H1 (cell line): ENCODE results near the gene GINS3. TPM values are rescaled to one million over a fixed set of nuclear protein-coding genes. Genes with fewer than 3 reads are reported as not detected.
A peak's percentile ranks its signal among the peaks of the same experiment; 100 is the strongest.

Experiments
- CTCF ChIA-PET: fragments of 300-600 bp; sonication (Branson Sonifier 250); formaldehyde crosslinking; loops from one replicate; lab custom pipeline; 2021; ENCODE audit not compliant: partially characterized antibody; lab: Charles Lee
- POLR2A ChIA-PET: fragments of 300-600 bp; sonication (Branson Sonifier 250); formaldehyde crosslinking; loops from one replicate; lab custom pipeline; 2021; ENCODE audit warnings: inconsistent platforms; ENCODE audit not compliant: partially characterized antibody; lab: Charles Lee
- DNase-seq, 2 experiments: peaks; one replicate each; pipeline versions ENCODE4 v3.0.0 to v3.0.0-alpha.2; 2010 to 2022; ENCODE audit warnings: low spot score in 2 of 2, low read depth in 1 of 2, mixed read lengths in 1 of 2
- FAIRE-seq: peaks from 2 replicates; lab custom pipeline; 2011; peaks lifted over from hg19 to GRCh38; lab: Jason Lieb, UNC
- H2AFZ ChIP-seq: 2 replicates; pipeline ENCODE4 v1.8.1; 2012; ENCODE audit warnings: low read length, inconsistent platforms
- H2AK5ac ChIP-seq: 2 replicates; pipeline ENCODE4 v1.6.1; 2013; ENCODE audit warnings: low read depth, low read length
- H2BK120ac ChIP-seq: replicated peaks from 2 replicates; pipeline ENCODE3; 2013; ENCODE audit warnings: low read depth, low read length, inconsistent platforms
- H2BK12ac ChIP-seq: 2 replicates; pipeline ENCODE4 v1.6.1; 2013; ENCODE audit warnings: low read depth, low read length
- H2BK15ac ChIP-seq: 2 replicates; pipeline ENCODE4 v1.6.1; 2013; ENCODE audit warnings: low read length
- H2BK20ac ChIP-seq: 2 replicates; pipeline ENCODE4 v1.6.1; 2013; ENCODE audit warnings: low read length
- H2BK5ac ChIP-seq: 2 replicates; pipeline ENCODE4 v1.6.1; 2013; ENCODE audit warnings: low read depth, low read length
- H3K14ac ChIP-seq: 2 replicates; pipeline ENCODE4 v1.6.1; 2013; ENCODE audit warnings: inconsistent platforms; ENCODE audit not compliant: insufficient read length
- H3K18ac ChIP-seq: 2 replicates; pipeline ENCODE4 v1.6.1; 2013; ENCODE audit warnings: low read length; ENCODE audit errors: extremely low read depth
- H3K23ac ChIP-seq: 2 replicates; pipeline ENCODE4 v1.6.1; 2013; ENCODE audit warnings: inconsistent platforms; ENCODE audit not compliant: insufficient read length
- H3K23me2 ChIP-seq: 2 replicates; pipeline ENCODE4 v1.6.1; 2013; ENCODE audit warnings: low read depth, low read length
- H3K27ac ChIP-seq: 2 replicates; pipeline ENCODE4 v1.6.1; 2011; ENCODE audit warnings: low read depth, low read length, inconsistent platforms
- H3K27me3 ChIP-seq, 4 experiments: replicated peaks in 1 of 4; 1 replicate in 1 of 4; 2 replicates in 3 of 4; pipeline versions ENCODE4 v1.6.1 to v1.8.1; 2011 to 2013; ENCODE audit warnings: low read length in 3 of 4, mild to moderate bottlenecking in 3 of 4, inconsistent platforms in 2 of 4, mixed read lengths in 2 of 4, moderate library complexity in 1 of 4; ENCODE audit not compliant: control insufficient read depth in 3 of 4, insufficient read depth in 3 of 4; ENCODE audit errors: extremely low read depth in 1 of 4
- H3K36me3 ChIP-seq, 4 experiments: 2 replicates each; pipeline versions ENCODE4 v1.6.1 to v1.8.1; 2011 to 2013; ENCODE audit warnings: mild to moderate bottlenecking in 4 of 4, low read length in 3 of 4, moderate library complexity in 2 of 4, control low read depth in 1 of 4, inconsistent platforms in 1 of 4; ENCODE audit not compliant: insufficient read depth in 4 of 4, control insufficient read depth in 2 of 4
- H3K4ac ChIP-seq: replicated peaks from 2 replicates; pipeline ENCODE3; 2013; ENCODE audit warnings: low read length, low read depth, mixed read lengths, inconsistent platforms; ENCODE audit not compliant: insufficient read length
- H3K4me1 ChIP-seq, 4 experiments: replicated peaks in 1 of 4; 1 replicate in 1 of 4; 2 replicates in 3 of 4; pipeline versions ENCODE4 v1.6.1 to v1.8.1; 2011 to 2013; ENCODE audit warnings: low read length in 3 of 4, inconsistent platforms in 2 of 4, mixed read lengths in 1 of 4; ENCODE audit not compliant: insufficient read depth in 4 of 4, control insufficient read depth in 3 of 4
- H3K4me2 ChIP-seq, 2 experiments: 2 replicates each; pipeline versions ENCODE4 v1.6.1 to v1.8.1; 2011 to 2013; ENCODE audit warnings: low read depth in 2 of 2, low read length in 2 of 2, control low read depth in 1 of 2, inconsistent platforms in 1 of 2, mild to moderate bottlenecking in 1 of 2; ENCODE audit not compliant: insufficient read depth in 1 of 2
- H3K4me3 ChIP-seq, 4 experiments: fragments of 200-600, 300-600 bp in 1 of 4; sonication (generic), shearing (Covaris generic), sonication (Bioruptor Twin) in 1 of 4; 2 replicates each; pipeline versions ENCODE4 v1.5.1 to v1.8.1; 2011 to 2016; ENCODE audit warnings: low read length in 4 of 4, low read depth in 3 of 4, control low read depth in 2 of 4, inconsistent platforms in 2 of 4, mild to moderate bottlenecking in 2 of 4, mixed read lengths in 1 of 4, moderate library complexity in 1 of 4; ENCODE audit not compliant: insufficient read depth in 2 of 4; ENCODE audit errors: extremely low read depth in 1 of 4
- H3K56ac ChIP-seq: replicated peaks from 2 replicates; pipeline ENCODE3; 2013; ENCODE audit warnings: low read depth, mild to moderate bottlenecking, mixed read lengths, low read length, inconsistent platforms; ENCODE audit not compliant: insufficient read length
- H3K79me1 ChIP-seq: 2 replicates; pipeline ENCODE4 v1.6.1; 2013; ENCODE audit warnings: low read depth, low read length, control low read depth
- H3K79me2 ChIP-seq, 2 experiments: 2 replicates each; pipeline versions ENCODE4 v1.6.1 to v1.8.1; 2012 to 2013; ENCODE audit warnings: low read length in 2 of 2, mild to moderate bottlenecking in 2 of 2, inconsistent platforms in 1 of 2; ENCODE audit not compliant: insufficient read depth in 2 of 2, control insufficient read depth in 1 of 2
- H3K9ac ChIP-seq, 4 experiments: replicated peaks in 1 of 4; 1 replicate in 1 of 4; 2 replicates in 3 of 4; pipeline versions ENCODE4 v1.6.1 to v1.8.1; 2011 to 2013; ENCODE audit warnings: low read depth in 3 of 4, low read length in 3 of 4, control low read depth in 2 of 4, mild to moderate bottlenecking in 2 of 4, moderate library complexity in 2 of 4, inconsistent platforms in 1 of 4; ENCODE audit errors: extremely low read depth in 1 of 4
- H3K9me3 ChIP-seq, 2 experiments: 2 replicates each; pipeline versions ENCODE4 v1.6.1 to v1.8.1; 2012 to 2013; ENCODE audit warnings: mild to moderate bottlenecking in 2 of 2, moderate library complexity in 2 of 2, control low read depth in 1 of 2, inconsistent platforms in 1 of 2, low read depth in 1 of 2, low read length in 1 of 2, mixed read lengths in 1 of 2; ENCODE audit not compliant: insufficient read depth in 2 of 2
- H4K20me1 ChIP-seq, 2 experiments: replicated peaks in 1 of 2; 2 replicates each; pipeline versions ENCODE3 to v1.8.1; 2011 to 2013; ENCODE audit warnings: inconsistent platforms in 2 of 2, low read length in 2 of 2, mild to moderate bottlenecking in 1 of 2; ENCODE audit not compliant: insufficient read depth in 2 of 2, control insufficient read depth in 1 of 2
- H4K5ac ChIP-seq: 2 replicates; pipeline ENCODE4 v1.6.1; 2013; ENCODE audit warnings: low read length, low read depth, mixed read lengths, inconsistent platforms; ENCODE audit not compliant: insufficient read length
- H4K8ac ChIP-seq: 2 replicates; pipeline ENCODE4 v1.8.0; 2013; ENCODE audit warnings: mild to moderate bottlenecking, moderate library complexity, low read length, inconsistent platforms; ENCODE audit not compliant: insufficient read depth; ENCODE audit errors: extremely low read depth
- H4K91ac ChIP-seq: replicated peaks from 2 replicates; pipeline ENCODE3; 2013; ENCODE audit warnings: low read length, mixed read lengths, inconsistent platforms; ENCODE audit not compliant: insufficient read length
- ASH2L ChIP-seq: fragments of 200-600, 300-600 bp; sonication (generic); IDR thresholded peaks from one replicate; pipeline ENCODE4 v1.7.1; 2017; ENCODE audit warnings: low read length
- BACH1 ChIP-seq: IDR thresholded peaks from 2 replicates; pipeline ENCODE4 v1.6.1; 2012; ENCODE audit warnings: low read length, improper control_type of control experiment
- CBX8 ChIP-seq: fragments of 300-800, 300-1000 bp; sonication (generic); IDR thresholded peaks from 2 replicates; pipeline ENCODE4 v1.7.1; 2016; ENCODE audit warnings: low read depth, low read length, borderline replicate concordance
- CREB1 ChIP-seq: IDR thresholded peaks from 2 replicates; pipeline ENCODE4 v1.6.1; 2012; ENCODE audit warnings: inconsistent platforms
- FOSL1 ChIP-seq: IDR thresholded peaks from 2 replicates; pipeline ENCODE4 v1.6.1; 2011; ENCODE audit warnings: mild to moderate bottlenecking, low read depth, low read length, moderate library complexity; ENCODE audit not compliant: insufficient read depth
- GABPA ChIP-seq: IDR thresholded peaks from 2 replicates; pipeline ENCODE4 v1.6.1; 2011; ENCODE audit warnings: mild to moderate bottlenecking, low read length, moderate library complexity, borderline replicate concordance; ENCODE audit not compliant: insufficient read depth
- HDAC6 ChIP-seq: IDR thresholded peaks from one replicate; pipeline ENCODE4 v1.7.1; 2012; ENCODE audit warnings: low read depth, mild to moderate bottlenecking, inconsistent platforms, low read length, moderate library complexity
- JUN ChIP-seq: IDR thresholded peaks from 2 replicates; pipeline ENCODE4 v1.6.1; 2011; ENCODE audit warnings: low read depth, mild to moderate bottlenecking, improper control_type of control experiment, low read length
- RFX5 ChIP-seq: IDR thresholded peaks from 2 replicates; pipeline ENCODE4 v1.6.1; 2011; ENCODE audit warnings: low read depth, low read length, improper control_type of control experiment, borderline replicate concordance
- RNF2 ChIP-seq: fragments of 200-900, 300-1000 bp; sonication (generic); IDR thresholded peaks from 2 replicates; pipeline ENCODE4 v1.7.1; 2016; ENCODE audit warnings: borderline replicate concordance, low read depth, mild to moderate bottlenecking, antibody characterized with exemption, low read length; ENCODE audit not compliant: poor library complexity, severe bottlenecking; ENCODE audit errors: missing control alignments
- YY1 ChIP-seq: IDR thresholded peaks from 2 replicates; pipeline ENCODE4 v1.6.1; 2011; ENCODE audit warnings: low read depth, mild to moderate bottlenecking, low read length
- WGBS, 2 experiments: shearing (Covaris generic) in 1 of 2; methylation state at CpG; one replicate each; pipeline versions ENCODE4 v1.1.6 to v1.1.7; 2013 to 2015; ENCODE audit warnings: low lambda C conversion rate in 2 of 2, mixed read lengths in 2 of 2, inconsistent platforms in 1 of 2, low coverage in 1 of 2, missing lambda C conversion rate in 1 of 2; ENCODE audit not compliant: insufficient replicate concordance in 2 of 2, insufficient coverage in 1 of 2, insufficient read length in 1 of 2; ENCODE audit errors: extremely low coverage in 1 of 2, missing lambda C conversion rate in 1 of 2; 5-methylcytosine and 5-hydroxymethylcytosine counted together
- polyA plus RNA-seq, 7 experiments: library from polyadenylated mRNA; depleted of rRNA in 3 of 7; stranded (reverse) in 5 of 7; unstranded in 2 of 7; fragments of >200 nt in 5 of 7; fragments of 200-250 nt in 2 of 7; gene quantifications; 1 replicate in 5 of 7; 2 replicates in 1 of 7; 4 replicates in 1 of 7; pipeline versions ENCODE4 v1.2.1 to v1.2.3, GENCODE V29; 2011 to 2013; ENCODE audit warnings: missing spikeins in 2 of 7, mixed read lengths in 2 of 7
- total RNA-seq: library from RNA; stranded (reverse); fragmentation: NEBNext Ultra II Directional; extraction: Animal tissue kit (Norgen Biotek cat#: 25700); gene quantifications from 2 replicates; pipeline ENCODE4 v1.2.1, GENCODE V29; 2021
- TF ChIP-seq, protein P1 (sequence below): IDR thresholded peaks from 2 replicates; pipeline ENCODE4 v1.6.1; 2011; ENCODE audit warnings: low read length, improper control_type of control experiment

The GINS3 gene
- total and polyA plus RNA-seq, 2 of the 8 experiments (the other 6 are each of a cell fraction or from before 2014, with no cell fraction given), result 12.9 to 15.4 TPM

DNA sequence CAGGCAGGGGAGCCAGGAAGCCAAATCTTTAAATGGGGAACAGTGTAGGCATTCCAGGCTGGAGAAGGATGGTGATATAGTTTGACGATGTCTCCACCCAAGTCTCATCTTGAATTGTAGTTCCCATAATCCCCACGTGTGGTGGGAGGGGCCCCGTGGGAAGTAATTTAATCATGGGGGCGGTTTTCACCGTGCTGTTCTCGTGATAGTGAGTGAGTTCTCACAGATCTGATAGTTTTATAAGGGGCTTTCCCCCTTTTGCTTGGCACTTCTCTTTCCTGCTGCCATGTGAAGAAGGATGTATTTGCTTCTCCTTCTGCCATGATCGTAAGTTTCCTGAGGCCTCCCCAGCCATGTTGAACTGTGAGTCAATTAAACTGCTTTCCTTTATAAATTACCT, 28.8 kb downstream of the GINS3 start:
- no peak overlapping the region for H3K56ac ChIP-seq
- H4K20me1 ChIP-seq, result no peaks in the 10 kb centered on the region
- no peak overlapping the region for H3K18ac ChIP-seq
- no peaks in the 10 kb centered on the region for H3K36me3 ChIP-seq
- H3K4me3 ChIP-seq, result no peak overlapping the region
- no peak overlapping the region for H3K27ac ChIP-seq
- H3K14ac ChIP-seq, result no peak overlapping the region
- no peak overlapping the region for H2BK12ac ChIP-seq
- H2BK20ac ChIP-seq, result no peak overlapping the region
- ChIA-PET CTCF (interaction anchor here (0.5 to 1.5 kb wide), 4 partner anchors 10 to 254 kb away, joined by 3 to 6 read pairs (median 4); no protein-coding TSS in a partner anchor), POLR2A (no interaction called here)
- no peak overlapping the region for H2BK15ac ChIP-seq
- H3K23me2 ChIP-seq, result no peaks in the 10 kb centered on the region
- no peak overlapping the region for H3K4ac ChIP-seq
- no peak overlapping the region for H3K4me2 ChIP-seq
- no peak overlapping the region for H2AFZ ChIP-seq
- 71% methylated on average over 7 of the region's 7 CpGs; no CpG with 5 or more reads in 1 of the 2 experiments for WGBS, 2 experiments
- DNase-seq, result no peak
- no peak overlapping the region for H2AK5ac ChIP-seq
- H2BK120ac ChIP-seq, result no peak overlapping the region
- no peak overlapping the region for H2BK5ac ChIP-seq
- no peak overlapping the region for H4K8ac ChIP-seq
- H3K4me1 ChIP-seq, result peaks cover 3 to 11% (median 5%) of the 10 kb centered on the region in 4 experiments
- H3K9me3 ChIP-seq, result no peaks in the 10 kb centered on the region
- FAIRE-seq, result no peak
- no peaks in the 10 kb centered on the region for H3K27me3 ChIP-seq
- H4K91ac ChIP-seq, result peak overlapping the region; percentile 11
- no peak overlapping the region for H4K5ac ChIP-seq
- H3K79me1 ChIP-seq, result no peaks in the 10 kb centered on the region
- no peaks in the 10 kb centered on the region for H3K79me2 ChIP-seq
- no peak overlapping the region for H3K23ac ChIP-seq
- no peak overlapping the region for H3K9ac ChIP-seq
- TF ChIP-seq CREB1 (no peak), BACH1 (no peak), RFX5 (no peak), JUN (no peak), ASH2L (no peak), FOSL1 (no peak), HDAC6 (no peak), YY1 (no peak), RNF2 (no peak), GABPA (no peak), CBX8 (no peak)
- TF ChIP-seq, protein P1, sequence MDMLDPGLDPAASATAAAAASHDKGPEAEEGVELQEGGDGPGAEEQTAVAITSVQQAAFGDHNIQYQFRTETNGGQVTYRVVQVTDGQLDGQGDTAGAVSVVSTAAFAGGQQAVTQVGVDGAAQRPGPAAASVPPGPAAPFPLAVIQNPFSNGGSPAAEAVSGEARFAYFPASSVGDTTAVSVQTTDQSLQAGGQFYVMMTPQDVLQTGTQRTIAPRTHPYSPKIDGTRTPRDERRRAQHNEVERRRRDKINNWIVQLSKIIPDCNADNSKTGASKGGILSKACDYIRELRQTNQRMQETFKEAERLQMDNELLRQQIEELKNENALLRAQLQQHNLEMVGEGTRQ, result no peak
